ENCODE results near the gene PDCD7. TPM values are rescaled to one million over a fixed set of nuclear protein-coding genes. Genes with fewer than 3 reads are reported as not detected.
"Not testable (repeated sequence)": the region's sequence is repeated elsewhere in the genome, so short reads cannot be mapped to it uniquely, and the experiment has no call there.

Gene PDCD7, protein sequence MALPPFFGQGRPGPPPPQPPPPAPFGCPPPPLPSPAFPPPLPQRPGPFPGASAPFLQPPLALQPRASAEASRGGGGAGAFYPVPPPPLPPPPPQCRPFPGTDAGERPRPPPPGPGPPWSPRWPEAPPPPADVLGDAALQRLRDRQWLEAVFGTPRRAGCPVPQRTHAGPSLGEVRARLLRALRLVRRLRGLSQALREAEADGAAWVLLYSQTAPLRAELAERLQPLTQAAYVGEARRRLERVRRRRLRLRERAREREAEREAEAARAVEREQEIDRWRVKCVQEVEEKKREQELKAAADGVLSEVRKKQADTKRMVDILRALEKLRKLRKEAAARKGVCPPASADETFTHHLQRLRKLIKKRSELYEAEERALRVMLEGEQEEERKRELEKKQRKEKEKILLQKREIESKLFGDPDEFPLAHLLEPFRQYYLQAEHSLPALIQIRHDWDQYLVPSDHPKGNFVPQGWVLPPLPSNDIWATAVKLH
- total RNA-seq: 24.6 and 26.3 TPM in 2 replicates

DNA sequence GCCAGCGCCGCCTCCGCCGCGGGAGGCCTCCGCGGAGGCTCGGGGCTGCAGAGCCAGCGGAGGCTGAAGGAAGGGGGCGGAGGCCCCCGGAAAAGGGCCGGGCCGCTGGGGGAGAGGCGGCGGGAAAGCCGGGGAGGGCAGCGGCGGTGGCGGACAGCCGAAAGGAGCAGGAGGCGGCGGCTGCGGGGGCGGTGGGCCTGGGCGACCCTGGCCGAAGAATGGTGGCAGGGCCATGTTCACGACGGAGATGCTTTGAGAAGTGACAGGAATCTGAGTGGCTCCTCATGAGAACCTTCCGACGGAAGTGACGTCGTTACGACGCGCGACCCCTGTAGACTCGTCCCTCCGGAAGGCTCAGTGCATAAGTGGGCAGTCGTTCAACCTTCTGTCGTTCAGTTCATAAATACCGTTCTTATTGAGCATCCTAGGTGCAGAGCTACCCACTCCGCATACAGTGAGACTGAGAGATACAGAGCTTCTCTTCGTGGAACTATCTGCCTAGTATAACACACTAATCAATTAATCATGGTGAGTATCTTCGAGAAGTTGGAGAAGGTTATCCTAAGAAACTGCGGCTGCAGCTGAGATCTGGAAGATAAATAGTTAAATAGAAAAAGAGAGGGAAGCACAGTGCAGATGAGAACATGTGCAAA, at the start of gene PDCD7:
Gene PDCD7, minus strand, starts transcription at position 261 of the 653 bp plus-strand sequence. Its CDS starts 27 bp downstream, at position 234.
- TF ChIP-seq, protein P1, sequence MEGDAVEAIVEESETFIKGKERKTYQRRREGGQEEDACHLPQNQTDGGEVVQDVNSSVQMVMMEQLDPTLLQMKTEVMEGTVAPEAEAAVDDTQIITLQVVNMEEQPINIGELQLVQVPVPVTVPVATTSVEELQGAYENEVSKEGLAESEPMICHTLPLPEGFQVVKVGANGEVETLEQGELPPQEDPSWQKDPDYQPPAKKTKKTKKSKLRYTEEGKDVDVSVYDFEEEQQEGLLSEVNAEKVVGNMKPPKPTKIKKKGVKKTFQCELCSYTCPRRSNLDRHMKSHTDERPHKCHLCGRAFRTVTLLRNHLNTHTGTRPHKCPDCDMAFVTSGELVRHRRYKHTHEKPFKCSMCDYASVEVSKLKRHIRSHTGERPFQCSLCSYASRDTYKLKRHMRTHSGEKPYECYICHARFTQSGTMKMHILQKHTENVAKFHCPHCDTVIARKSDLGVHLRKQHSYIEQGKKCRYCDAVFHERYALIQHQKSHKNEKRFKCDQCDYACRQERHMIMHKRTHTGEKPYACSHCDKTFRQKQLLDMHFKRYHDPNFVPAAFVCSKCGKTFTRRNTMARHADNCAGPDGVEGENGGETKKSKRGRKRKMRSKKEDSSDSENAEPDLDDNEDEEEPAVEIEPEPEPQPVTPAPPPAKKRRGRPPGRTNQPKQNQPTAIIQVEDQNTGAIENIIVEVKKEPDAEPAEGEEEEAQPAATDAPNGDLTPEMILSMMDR (conservative IDR thresholded peaks at IDR 0.05; ENCODE audit: low read depth, low read length): no peak
- H3K4me3 ChIP-seq (ENCODE audit: low read depth, low read length): peak within 1 kb of the TSS; percentile 78
- peak; percentile 56 for DNase-seq (ENCODE audit: low read depth)

DNA sequence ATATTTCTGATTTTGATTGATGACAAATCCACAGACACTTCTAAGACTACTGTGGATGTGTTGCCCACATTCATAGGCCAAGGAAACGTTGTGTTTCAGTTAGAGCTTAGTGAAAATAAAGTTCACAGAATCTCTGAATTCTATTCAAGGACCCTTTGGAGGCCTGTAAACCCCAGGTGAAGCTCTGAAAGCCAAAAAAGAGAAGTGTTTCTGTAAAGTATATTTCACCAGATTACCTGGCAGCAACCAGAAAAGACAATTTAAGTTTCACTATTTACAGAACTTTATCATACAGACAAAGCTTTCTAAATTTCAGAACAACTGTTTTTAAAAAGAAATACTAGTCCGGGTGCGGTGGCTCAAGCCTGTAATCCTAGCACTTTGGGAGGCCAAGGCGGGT, 48.9 kb upstream of the PDCD7 start:
- H3K4me3 ChIP-seq (ENCODE audit: low read depth, low read length): peak overlapping the region; percentile 83
- TF ChIP-seq, protein P1 (conservative IDR thresholded peaks at IDR 0.05; ENCODE audit: low read depth, low read length): no peak
- DNase-seq (ENCODE audit: low read depth): no peak

DNA sequence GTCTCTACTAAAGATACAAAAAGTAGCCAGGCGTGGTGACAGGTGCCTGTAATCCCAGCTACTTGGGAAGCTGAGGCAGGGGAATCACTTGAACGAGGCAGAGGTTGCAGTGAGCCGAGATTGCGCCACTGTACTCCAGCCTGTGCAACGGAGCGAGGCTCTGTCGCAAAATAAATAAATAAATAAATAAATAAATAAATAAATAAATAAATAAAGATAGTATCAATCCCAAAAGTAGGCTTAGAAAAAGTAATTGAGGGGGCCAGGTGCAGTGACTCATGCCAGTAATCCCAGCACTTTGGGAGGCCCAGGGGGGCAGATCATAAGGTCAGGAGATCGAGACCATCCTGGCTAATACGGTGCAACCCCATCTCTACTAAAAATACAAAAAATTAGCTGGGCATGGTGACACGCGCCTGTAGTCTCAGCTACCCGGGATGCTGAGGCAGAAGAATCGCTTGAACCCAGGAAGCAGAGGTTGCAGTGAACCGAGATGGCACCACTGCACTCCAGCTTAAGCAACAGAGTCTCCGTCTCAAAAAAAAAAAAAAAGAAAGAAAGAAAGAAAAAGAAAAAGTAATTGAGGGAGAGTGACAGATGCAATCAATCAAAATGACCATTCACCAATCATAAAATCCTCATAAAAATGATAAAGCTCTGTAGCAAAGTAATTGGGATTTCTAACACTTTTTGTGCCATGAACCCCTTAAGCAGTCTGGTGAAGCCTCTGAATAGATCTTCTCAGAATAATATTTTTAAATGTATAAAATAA, 48.2 kb upstream of the PDCD7 start:
- DNase-seq (ENCODE audit: low read depth); H3K4me3 ChIP-seq (ENCODE audit: low read depth, low read length): not testable (repeated sequence)

DNA sequence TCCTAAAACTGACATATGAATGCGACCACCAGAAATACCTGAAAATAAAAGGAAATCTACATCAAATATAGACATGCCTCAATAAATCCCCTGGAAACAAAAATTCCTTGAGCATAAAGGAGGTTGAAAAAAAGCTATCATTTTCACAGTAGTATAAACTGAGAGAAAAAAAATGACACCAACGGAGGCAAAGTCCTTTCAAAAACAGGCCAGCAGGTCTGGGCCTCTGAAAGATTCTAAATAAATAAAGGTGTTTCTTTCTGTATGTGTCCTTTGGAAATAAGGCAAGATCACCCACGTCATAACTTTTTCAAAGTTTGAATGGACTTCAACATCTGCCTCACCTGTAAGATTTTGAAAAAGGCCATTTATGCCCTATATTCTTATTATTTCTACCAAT, 46.6 kb upstream of the PDCD7 start:
- TF ChIP-seq, protein P1 (conservative IDR thresholded peaks at IDR 0.05; ENCODE audit: low read depth, low read length): no peak
- no peak overlapping the region for H3K4me3 ChIP-seq (ENCODE audit: low read depth, low read length)
- no peak for DNase-seq (ENCODE audit: low read depth)

DNA sequence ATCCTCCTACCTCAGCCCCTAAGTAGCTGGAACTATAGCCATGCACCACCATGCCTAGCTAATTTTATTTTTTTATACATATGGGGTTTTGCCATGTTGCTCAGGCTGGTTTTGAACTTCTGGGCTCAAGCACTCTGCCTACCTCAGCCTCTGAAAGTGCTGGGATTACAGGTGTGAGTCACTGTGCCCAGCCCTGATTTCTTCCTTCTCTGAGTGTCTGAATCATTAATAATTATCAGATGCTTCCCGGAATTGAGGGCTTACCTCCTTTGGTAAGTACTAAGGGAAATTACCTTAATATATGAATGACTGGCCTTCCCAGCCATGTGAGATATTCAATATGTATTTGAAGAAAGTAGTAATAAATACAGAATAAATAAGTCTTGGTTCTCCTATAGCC, 44.3 kb upstream of the PDCD7 start:
- no peak for DNase-seq (ENCODE audit: low read depth)
- TF ChIP-seq, protein P1 (conservative IDR thresholded peaks at IDR 0.05; ENCODE audit: low read depth, low read length): no peak
- H3K4me3 ChIP-seq (ENCODE audit: low read depth, low read length): no peak overlapping the region

DNA sequence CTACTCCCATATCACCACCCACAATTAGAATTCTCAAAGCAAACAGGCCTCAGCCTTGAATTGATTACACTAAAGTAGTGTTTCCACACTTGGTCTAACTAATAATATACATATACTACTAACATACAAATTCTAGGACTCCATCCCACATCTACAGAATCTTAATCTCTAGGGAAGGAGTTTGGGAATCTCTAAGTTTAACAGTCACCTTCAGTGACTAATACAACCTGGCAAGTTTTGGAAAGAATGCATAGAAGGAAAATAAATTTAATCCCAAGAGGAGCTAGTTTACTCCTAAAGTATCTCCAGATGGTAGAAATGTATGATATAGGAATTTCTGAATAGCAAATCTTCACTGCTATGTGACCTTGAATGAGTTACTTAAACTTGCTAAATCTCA, 42.4 kb upstream of the PDCD7 start:
- TF ChIP-seq, protein P1 (conservative IDR thresholded peaks at IDR 0.05; ENCODE audit: low read depth, low read length): no peak
- no peak for DNase-seq (ENCODE audit: low read depth)
- H3K4me3 ChIP-seq (ENCODE audit: low read depth, low read length): no peak overlapping the region

DNA sequence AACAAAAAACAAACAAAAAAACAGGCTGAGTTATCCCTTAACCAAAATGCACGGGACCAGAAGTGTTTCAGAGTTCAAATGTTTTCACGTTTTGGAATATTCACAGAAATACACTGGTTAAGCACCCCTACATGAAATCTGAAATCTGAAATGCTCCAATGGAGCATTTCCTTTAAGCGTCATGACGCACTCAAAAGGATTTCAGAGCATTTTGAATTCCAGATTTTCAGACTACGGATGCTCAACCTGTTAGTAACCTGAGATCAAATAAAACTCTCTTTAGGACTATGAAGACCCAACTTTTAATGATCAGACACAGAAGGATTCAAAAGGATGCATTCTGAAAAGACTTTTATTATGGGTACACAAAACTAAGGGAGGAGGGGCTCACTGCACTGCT, 41.9 kb upstream of the PDCD7 start:
- TF ChIP-seq, protein P1 (conservative IDR thresholded peaks at IDR 0.05; ENCODE audit: low read depth, low read length): no peak
- DNase-seq (ENCODE audit: low read depth): no peak

More for the DNA sequence above, 41.9 kb upstream of the PDCD7 start:
- H3K4me3 ChIP-seq (ENCODE audit: low read depth, low read length): no peak overlapping the region

Data from epithelial cell of proximal tubule (primary cell).